Smooth muscle cell (in vitro differentiated cells): ENCODE measurements around the gene TNP1. TPM values are rescaled to one million over a fixed set of nuclear protein-coding genes. Genes with fewer than 3 reads are reported as not detected.

Experiments
- DNase-seq: peaks from one replicate; lab custom pipeline; 2025; ENCODE audit not compliant: unreplicated experiment; lab: John Stamatoyannopoulos, UW
- H2AFZ ChIP-seq: fragments of 200-600 bp; sonication (generic); 2 replicates; pipeline ENCODE4 v1.6.0; 2016; ENCODE audit warnings: antibody characterized with exemption, low read depth, mild to moderate bottlenecking
- H3F3A ChIP-seq: fragments of 200-600 bp; sonication (generic); 2 replicates; pipeline ENCODE4 v1.6.0; 2017; ENCODE audit warnings: antibody characterized with exemption, low read depth
- H3K27ac ChIP-seq: fragments of 200-600 bp; sonication (generic); 2 replicates; pipeline ENCODE4 v1.5.1; 2016; ENCODE audit warnings: low read depth, mild to moderate bottlenecking
- H3K27me3 ChIP-seq: fragments of 200-600 bp; sonication (generic); 2 replicates; pipeline ENCODE4 v1.6.1; 2016; ENCODE audit warnings: low read depth, mild to moderate bottlenecking
- H3K36me3 ChIP-seq: fragments of 200-600 bp; sonication (generic); 2 replicates; pipeline ENCODE4 v1.5.1; 2016; ENCODE audit warnings: low read depth
- H3K4me1 ChIP-seq: fragments of 200-600 bp; sonication (generic); 2 replicates; pipeline ENCODE4 v1.5.1; 2016; ENCODE audit warnings: low read depth
- H3K4me2 ChIP-seq: fragments of 200-600 bp; sonication (generic); 2 replicates; pipeline ENCODE4 v1.6.0; 2016; ENCODE audit warnings: mild to moderate bottlenecking
- H3K4me3 ChIP-seq: fragments of 200-600 bp; sonication (generic); 2 replicates; pipeline ENCODE4 v1.5.1; 2016; ENCODE audit warnings: mild to moderate bottlenecking
- H3K79me2 ChIP-seq: fragments of 200-600 bp; sonication (generic); 2 replicates; pipeline ENCODE4 v1.6.0; 2016; ENCODE audit warnings: low read depth, mild to moderate bottlenecking
- H3K9ac ChIP-seq: fragments of 200-600 bp; sonication (generic); 2 replicates; pipeline ENCODE4 v1.6.0; 2016; ENCODE audit warnings: low read depth
- H3K9me3 ChIP-seq: fragments of 200-600 bp; sonication (generic); replicated peaks from 2 replicates; pipeline ENCODE4 v1.5.1; 2016; ENCODE audit warnings: low read depth
- H4K20me1 ChIP-seq: fragments of 200-600 bp; sonication (generic); 2 replicates; pipeline ENCODE4 v1.6.0; 2016; ENCODE audit warnings: low read depth
- CTCF ChIP-seq: fragments of 200-600 bp; sonication (generic); IDR thresholded peaks from 2 replicates; pipeline ENCODE4 v1.5.1; 2017; ENCODE audit warnings: borderline replicate concordance, mild to moderate bottlenecking, antibody characterized with exemption; ENCODE audit not compliant: insufficient read depth, poor library complexity, severe bottlenecking
- WGBS: methylation state at CpG from one replicate; pipeline ENCODE4 v1.1.7; 2016; ENCODE audit warnings: low lambda C conversion rate; 5-methylcytosine and 5-hydroxymethylcytosine counted together
- polyA plus RNA-seq: library from polyadenylated mRNA; unstranded; fragments of >200 nt; fragmentation: Nextera tagmentation; extraction: Ambion mirVana; gene quantifications from 2 replicates; pipeline ENCODE4 v1.2.1, GENCODE V29; 2016
- total RNA-seq: library from RNA; depleted of rRNA; stranded (reverse); fragments of >200 nt; gene quantifications from 2 replicates; pipeline ENCODE4 v1.2.3, GENCODE V29; 2014

Gene TNP1
- total and polyA plus RNA-seq, 2 experiments from 2014 or later = not detected

- Histone ChIP-seq H3K79me2 (no peaks in the 10 kb centered on the region), H3K4me1 (no peaks in the 10 kb centered on the region), H3F3A (no peaks in the 10 kb centered on the region), H3K4me3 (no peak overlapping the region), H3K27ac (no peak overlapping the region), H3K27me3 (no peaks in the 10 kb centered on the region), H3K9me3 (no peaks in the 10 kb centered on the region), H2AFZ (no peak overlapping the region), H3K36me3 (no peaks in the 10 kb centered on the region), H4K20me1 (no peaks in the 10 kb centered on the region), H3K4me2 (no peak overlapping the region), H3K9ac (no peak overlapping the region)
- 96% methylated on average over 2 of the region's 2 CpGs for WGBS
- DNase-seq = no peak
- no peak for TF ChIP-seq CTCF
Measured at GRCh38 chr2:216897561-216898203, 37.8 kb upstream of the TNP1 start.

GRCh38 chr2:216890138-216890537 lies 30.3 kb upstream of the TNP1 start:
- 100% methylated on average over 2 of the region's 2 CpGs for WGBS
- DNase-seq = no peak
- Histone ChIP-seq H3K4me1 (no peaks in the 10 kb centered on the region), H2AFZ (no peak overlapping the region), H3K79me2 (no peaks in the 10 kb centered on the region), H4K20me1 (no peaks in the 10 kb centered on the region), H3K4me3 (no peak overlapping the region), H3K36me3 (no peaks in the 10 kb centered on the region), H3K27me3 (no peaks in the 10 kb centered on the region), H3K27ac (no peak overlapping the region), H3K9me3 (no peaks in the 10 kb centered on the region), H3F3A (no peaks in the 10 kb centered on the region), H3K4me2 (no peak overlapping the region), H3K9ac (no peak overlapping the region)
- TF ChIP-seq CTCF = no peak

GRCh38 chr2:216888887-216889622 lies 29.2 kb upstream of the TNP1 start:
- H3K9me3 ChIP-seq = no peaks in the 10 kb centered on the region

More at GRCh38 chr2:216888887-216889622, 29.2 kb upstream of the TNP1 start:
- no peaks in the 10 kb centered on the region for H4K20me1 ChIP-seq
- H3K4me2 ChIP-seq = no peak overlapping the region
- DNase-seq = no peak
- no peak overlapping the region for H3K4me3 ChIP-seq
- H3K4me1 ChIP-seq = no peaks in the 10 kb centered on the region
- no peaks in the 10 kb centered on the region for H3K36me3 ChIP-seq
- 89% methylated on average over 8 of the region's 8 CpGs for WGBS
- H3F3A ChIP-seq = no peaks in the 10 kb centered on the region
- H3K27me3 ChIP-seq = no peaks in the 10 kb centered on the region
- TF ChIP-seq CTCF = no peak
- no peak overlapping the region for H3K27ac ChIP-seq
- H2AFZ ChIP-seq = no peak overlapping the region
- H3K79me2 ChIP-seq = no peaks in the 10 kb centered on the region
- no peak overlapping the region for H3K9ac ChIP-seq
